ENCODE data around the gene ARHGEF6. TPM values are rescaled to one million over a fixed set of nuclear protein-coding genes. Genes with fewer than 3 reads are reported as not detected.

ARHGEF6 gene
- total and polyA plus RNA-seq, 4 donors, result 4.9 to 22.4 (median 15.5) TPM

GRCh38 chrX:136666088-136666487 lies 114.6 kb downstream of the ARHGEF6 start:
- Histone ChIP-seq H3K9me3 (ENCODE audit: control insufficient read depth in 4 of 4, insufficient read depth in 3 of 4, low read length in 3 of 4) (peaks cover 0 to 3% (median 1%) of the 10 kb centered on the region in 4 donors), H3K9ac (ENCODE audit: insufficient read depth in 1 of 2, low read length in 2 of 2) (no peak overlapping the region), H3K4me1 (ENCODE audit: control insufficient read depth in 5 of 5, insufficient read depth in 5 of 5, low read length in 5 of 5) (no peaks in the 10 kb centered on the region), H3K36me3 (ENCODE audit: control insufficient read depth in 4 of 4, insufficient read depth in 4 of 4, low read length in 4 of 4) (peaks cover 0 to 22% (median under 1%) of the 10 kb centered on the region in 4 donors), H3K27me3 (ENCODE audit: control insufficient read depth in 3 of 3, insufficient read depth in 3 of 3, low read length in 2 of 3) (peaks cover 0 to 8% (median 8%) of the 10 kb centered on the region in 3 donors), H3K27ac (ENCODE audit: low read depth in 1 of 2, low read length in 1 of 2) (no peak overlapping the region), H3K4me3 (no peak overlapping the region)
- no peak for ATAC-seq (ENCODE audit: insufficient read depth, low FRiP score)
- DNase-seq, result no peak
- 31 to 51% methylated on average over 1 of the region's 1 CpG for WGBS, 2 donors
- no peak for TF ChIP-seq CTCF (IDR thresholded peaks at IDR 0.05; ENCODE audit: control extremely low read depth, extremely low read depth)

- H3K27ac ChIP-seq (ENCODE audit: low read depth in 1 of 2, low read length in 1 of 2), result no peak overlapping the region
- no peak for ATAC-seq (ENCODE audit: insufficient read depth, low FRiP score)
- WGBS, 2 donors, result 65 to 75% methylated on average over 6 of the region's 6 CpGs
These were observed 115.4 kb downstream of the ARHGEF6 start for GRCh38 chrX:136665258-136665900.

GRCh38 chrX:136662976-136663375 lies 117.8 kb downstream of the ARHGEF6 start:
- peaks cover 0 to 9% (median 0%) of the 10 kb centered on the region in 4 donors for H3K36me3 ChIP-seq (ENCODE audit: control insufficient read depth in 4 of 4, insufficient read depth in 4 of 4, low read length in 4 of 4)
- WGBS, 2 donors, result 75 to 100% methylated on average over 1 of the region's 1 CpG
- H3K27me3 ChIP-seq (ENCODE audit: control insufficient read depth in 3 of 3, insufficient read depth in 3 of 3, low read length in 2 of 3), result peaks cover 0 to 6% (median 3%) of the 10 kb centered on the region in 3 donors
- no peak overlapping the region for H3K27ac ChIP-seq (ENCODE audit: low read depth in 1 of 2, low read length in 1 of 2)
- TF ChIP-seq CTCF (IDR thresholded peaks at IDR 0.05; ENCODE audit: control extremely low read depth, extremely low read depth), result no peak
- H3K4me3 ChIP-seq, result no peak overlapping the region
- no peak for ATAC-seq (ENCODE audit: insufficient read depth, low FRiP score)
- no peaks in the 10 kb centered on the region for H3K4me1 ChIP-seq (ENCODE audit: control insufficient read depth in 5 of 5, insufficient read depth in 5 of 5, low read length in 5 of 5)
- H3K9ac ChIP-seq (ENCODE audit: insufficient read depth in 1 of 2, low read length in 2 of 2), result no peak overlapping the region
- DNase-seq, result no peak
- peaks cover 0 to 3% (median 1%) of the 10 kb centered on the region in 4 donors for H3K9me3 ChIP-seq (ENCODE audit: control insufficient read depth in 4 of 4, insufficient read depth in 3 of 4, low read length in 3 of 4)

More at GRCh38 chrX:136665258-136665900, 115.4 kb downstream of the ARHGEF6 start:
- H3K4me1 ChIP-seq (ENCODE audit: control insufficient read depth in 5 of 5, insufficient read depth in 5 of 5, low read length in 5 of 5), result no peaks in the 10 kb centered on the region
- peaks cover 0 to 21% (median under 1%) of the 10 kb centered on the region in 4 donors for H3K36me3 ChIP-seq (ENCODE audit: control insufficient read depth in 4 of 4, insufficient read depth in 4 of 4, low read length in 4 of 4)
- peaks cover 0 to 10% (median 8%) of the 10 kb centered on the region in 3 donors for H3K27me3 ChIP-seq (ENCODE audit: control insufficient read depth in 3 of 3, insufficient read depth in 3 of 3, low read length in 2 of 3)
- H3K4me3 ChIP-seq, result no peak overlapping the region
- no peak for DNase-seq
- no peak for TF ChIP-seq CTCF (IDR thresholded peaks at IDR 0.05; ENCODE audit: control extremely low read depth, extremely low read depth)
- H3K9me3 ChIP-seq (ENCODE audit: control insufficient read depth in 4 of 4, insufficient read depth in 3 of 4, low read length in 3 of 4), result peaks cover 0 to 3% (median 1%) of the 10 kb centered on the region in 4 donors
- no peak overlapping the region for H3K9ac ChIP-seq (ENCODE audit: insufficient read depth in 1 of 2, low read length in 2 of 2)

Measured in lung (tissue), 12 donors.